Suprapubic skin (tissue), 4 donors: ENCODE measurements around the gene ZNF578. TPM values are rescaled to one million over a fixed set of nuclear protein-coding genes. Genes with fewer than 3 reads are reported as not detected.
"Not testable (repeated sequence)": the region's sequence is repeated elsewhere in the genome, so short reads cannot be mapped to it uniquely, and the experiment has no call there.

ENCODE experiments used
- DNase-seq, 2 donors: peaks; one replicate each; pipeline ENCODE4 v3.0.0-alpha.2; 2019; ENCODE audit warnings: low spot score in 2 of 2
- H3K27ac ChIP-seq: fragments of 200-600 bp; sonication (generic); one replicate; pipeline ENCODE4 v1.5.1; 2019
- H3K27me3 ChIP-seq: fragments of 200-600 bp; sonication (generic); one replicate; pipeline ENCODE4 v1.5.1; 2019
- H3K36me3 ChIP-seq: fragments of 200-600 bp; sonication (generic); one replicate; pipeline ENCODE4 v1.5.1; 2019
- H3K4me1 ChIP-seq: fragments of 200-600 bp; sonication (generic); one replicate; pipeline ENCODE4 v1.5.1; 2019
- H3K4me3 ChIP-seq: fragments of 200-600 bp; sonication (generic); one replicate; pipeline ENCODE4 v1.5.1; 2019; ENCODE audit warnings: mild to moderate bottlenecking
- H3K9me3 ChIP-seq: fragments of 200-600 bp; sonication (generic); one replicate; pipeline ENCODE4 v1.5.1; 2019
- EP300 ChIP-seq: sonication (generic); formaldehyde crosslinking; IDR thresholded peaks from one replicate; pipeline ENCODE4 v1.6.1; 2017; ENCODE audit warnings: antibody characterized with exemption
- POLR2A ChIP-seq, 2 donors: fragments of 450-650 bp; IDR thresholded peaks; one replicate each; pipeline ENCODE4 v1.6.1; 2017; ENCODE audit warnings: antibody characterized with exemption in 2 of 2, mild to moderate bottlenecking in 2 of 2, moderate library complexity in 2 of 2
- POLR2AphosphoS5 ChIP-seq, 3 donors: sonication (generic); formaldehyde crosslinking; IDR thresholded peaks; one replicate each; pipeline ENCODE4 v1.6.1; 2017; ENCODE audit warnings: antibody characterized with exemption in 3 of 3
- WGBS: methylation state at CpG from one replicate; pipeline ENCODE4 v1.1.5; 2018; 5-methylcytosine and 5-hydroxymethylcytosine counted together
- total RNA-seq, 4 donors: library from RNA; depleted of rRNA; stranded (reverse); fragments of >200 nt; gene quantifications; one replicate each; pipeline ENCODE4 v1.1.0, GENCODE V29; 2016
- TF ChIP-seq, protein P1 (sequence below), 2 donors: fragments of 200-600 bp in 1 of 2; fragments of 450-650 bp in 1 of 2; sonication (generic) in 1 of 2; IDR thresholded peaks; one replicate each; pipeline ENCODE4 v1.5.1; 2016 to 2019; ENCODE audit warnings: antibody characterized with exemption in 2 of 2, mild to moderate bottlenecking in 1 of 2, moderate library complexity in 1 of 2

Gene ZNF578
- total RNA-seq, 4 donors from 2014 or later, result 0.38 to 1.0 (median 0.64) TPM

GRCh38 chr19:52507266-52507665, 53.9 kb downstream of the ZNF578 start:
- peaks cover 10% of the 10 kb centered on the region for H3K9me3 ChIP-seq
- no peaks in the 10 kb centered on the region for H3K4me1 ChIP-seq
- no peak overlapping the region for H3K4me3 ChIP-seq
- no peaks in the 10 kb centered on the region for H3K27me3 ChIP-seq
- no peak for DNase-seq
- peaks cover 30% of the 10 kb centered on the region for H3K36me3 ChIP-seq
- H3K27ac ChIP-seq, result no peak overlapping the region
- WGBS, result 92% methylated on average over 5 of the region's 5 CpGs
- TF ChIP-seq EP300 (no peak), POLR2AphosphoS5 (IDR thresholded peaks at IDR 0.05) (no peak), POLR2A (IDR thresholded peaks at IDR 0.05) (no peak)
- TF ChIP-seq, protein P1, sequence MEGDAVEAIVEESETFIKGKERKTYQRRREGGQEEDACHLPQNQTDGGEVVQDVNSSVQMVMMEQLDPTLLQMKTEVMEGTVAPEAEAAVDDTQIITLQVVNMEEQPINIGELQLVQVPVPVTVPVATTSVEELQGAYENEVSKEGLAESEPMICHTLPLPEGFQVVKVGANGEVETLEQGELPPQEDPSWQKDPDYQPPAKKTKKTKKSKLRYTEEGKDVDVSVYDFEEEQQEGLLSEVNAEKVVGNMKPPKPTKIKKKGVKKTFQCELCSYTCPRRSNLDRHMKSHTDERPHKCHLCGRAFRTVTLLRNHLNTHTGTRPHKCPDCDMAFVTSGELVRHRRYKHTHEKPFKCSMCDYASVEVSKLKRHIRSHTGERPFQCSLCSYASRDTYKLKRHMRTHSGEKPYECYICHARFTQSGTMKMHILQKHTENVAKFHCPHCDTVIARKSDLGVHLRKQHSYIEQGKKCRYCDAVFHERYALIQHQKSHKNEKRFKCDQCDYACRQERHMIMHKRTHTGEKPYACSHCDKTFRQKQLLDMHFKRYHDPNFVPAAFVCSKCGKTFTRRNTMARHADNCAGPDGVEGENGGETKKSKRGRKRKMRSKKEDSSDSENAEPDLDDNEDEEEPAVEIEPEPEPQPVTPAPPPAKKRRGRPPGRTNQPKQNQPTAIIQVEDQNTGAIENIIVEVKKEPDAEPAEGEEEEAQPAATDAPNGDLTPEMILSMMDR (IDR thresholded peaks at IDR 0.05), result no peak

- H3K27ac ChIP-seq, result no peak overlapping the region
- WGBS, result 89% methylated on average over 5 of the region's 5 CpGs
- TF ChIP-seq POLR2AphosphoS5 (IDR thresholded peaks at IDR 0.05), result no peak
- no peak for TF ChIP-seq EP300
- no peak for TF ChIP-seq POLR2A (IDR thresholded peaks at IDR 0.05)
- TF ChIP-seq, protein P1 (IDR thresholded peaks at IDR 0.05), result no peak
- DNase-seq, result no peak
- H3K36me3 ChIP-seq, result peaks cover 4% of the 10 kb centered on the region
- H3K4me3 ChIP-seq, result no peak overlapping the region
- no peaks in the 10 kb centered on the region for H3K4me1 ChIP-seq
- H3K27me3 ChIP-seq, result no peaks in the 10 kb centered on the region
- peaks cover 13% of the 10 kb centered on the region for H3K9me3 ChIP-seq
These were observed 62.8 kb downstream of the ZNF578 start for GRCh38 chr19:52516191-52516590.

GRCh38 chr19:52518646-52519045, 65.3 kb downstream of the ZNF578 start:
- TF ChIP-seq EP300 (no peak), POLR2AphosphoS5 (IDR thresholded peaks at IDR 0.05) (no peak), POLR2A (IDR thresholded peaks at IDR 0.05) (no peak)
- TF ChIP-seq, protein P1 (IDR thresholded peaks at IDR 0.05), result no peak
- Histone ChIP-seq H3K9me3 (peaks cover 10% of the 10 kb centered on the region), H3K27me3 (no peaks in the 10 kb centered on the region), H3K4me3 (no peak overlapping the region), H3K27ac (no peak overlapping the region), H3K36me3 (no peaks in the 10 kb centered on the region), H3K4me1 (no peaks in the 10 kb centered on the region)
- DNase-seq, result no peak
- 13% methylated on average over 2 of the region's 2 CpGs for WGBS

GRCh38 chr19:52519175-52519574, 65.8 kb downstream of the ZNF578 start:
- not testable (repeated sequence) for H3K4me3 ChIP-seq, H3K9me3 ChIP-seq, DNase-seq, H3K27me3 ChIP-seq, H3K36me3 ChIP-seq, H3K27ac ChIP-seq, H3K4me1 ChIP-seq
- 52% methylated on average over 4 of the region's 7 CpGs for WGBS

- no peak for DNase-seq
- H3K36me3 ChIP-seq, result no peaks in the 10 kb centered on the region
- 57% methylated on average over 4 of the region's 4 CpGs for WGBS
- H3K9me3 ChIP-seq, result peaks cover 10% of the 10 kb centered on the region
- H3K27ac ChIP-seq, result no peak overlapping the region
- TF ChIP-seq POLR2A (IDR thresholded peaks at IDR 0.05), result no peak
- no peak for TF ChIP-seq POLR2AphosphoS5 (IDR thresholded peaks at IDR 0.05)
- no peak for TF ChIP-seq EP300
- TF ChIP-seq, protein P1 (IDR thresholded peaks at IDR 0.05), result no peak
- H3K27me3 ChIP-seq, result no peaks in the 10 kb centered on the region
- no peaks in the 10 kb centered on the region for H3K4me1 ChIP-seq
- no peak overlapping the region for H3K4me3 ChIP-seq
These were observed 66.7 kb downstream of the ZNF578 start for GRCh38 chr19:52520013-52520412.

GRCh38 chr19:52522551-52522950, 69.2 kb downstream of the ZNF578 start:
- TF ChIP-seq POLR2AphosphoS5 (IDR thresholded peaks at IDR 0.05) (no peak), EP300 (no peak), POLR2A (IDR thresholded peaks at IDR 0.05) (no peak)
- TF ChIP-seq, protein P1 (IDR thresholded peaks at IDR 0.05), result no peak
- H3K27ac ChIP-seq, result no peak overlapping the region
- no peak overlapping the region for H3K4me3 ChIP-seq
- no peak for DNase-seq
- H3K36me3 ChIP-seq, result no peaks in the 10 kb centered on the region
- 82% methylated on average over 14 of the region's 14 CpGs for WGBS
- H3K27me3 ChIP-seq, result no peaks in the 10 kb centered on the region
- peaks cover 3% of the 10 kb centered on the region for H3K4me1 ChIP-seq
- peaks cover 6% of the 10 kb centered on the region for H3K9me3 ChIP-seq
